ENCODE measurements around the gene EHBP1.

The EHBP1 gene

DNA sequence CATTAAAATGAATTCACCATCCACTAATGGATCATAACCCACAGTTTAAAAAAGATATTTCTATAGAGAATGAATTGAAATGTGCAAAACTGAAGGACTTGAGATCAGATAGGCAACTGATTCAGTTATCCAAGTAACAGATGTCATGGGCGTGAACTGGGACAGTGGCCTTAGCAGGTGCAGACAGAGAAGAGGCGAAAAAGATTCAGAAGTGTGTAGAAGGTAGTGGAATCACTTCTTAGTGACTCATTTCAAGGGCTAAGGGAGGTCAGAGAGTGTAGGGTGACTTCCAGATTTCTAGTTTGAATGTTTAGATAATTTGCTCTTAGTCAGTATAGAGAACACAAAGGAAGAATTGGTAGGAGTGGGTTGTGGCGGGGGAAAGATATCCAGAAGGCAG is 79.7 kb downstream of the EHBP1 start:
- no peak for DNase-seq (ENCODE audit: low read depth)

- DNase-seq (ENCODE audit: low read depth), result no peak
Observed at GRCh38 chr2:62785810-62786597, 80.5 kb downstream of the EHBP1 start.

GRCh38 chr2:62787386-62787785 is 81.9 kb downstream of the EHBP1 start:
- no peak for DNase-seq (ENCODE audit: low read depth)

GRCh38 chr2:62789518-62789917 is 84.0 kb downstream of the EHBP1 start:
- DNase-seq (ENCODE audit: low read depth), result no peak

DNA sequence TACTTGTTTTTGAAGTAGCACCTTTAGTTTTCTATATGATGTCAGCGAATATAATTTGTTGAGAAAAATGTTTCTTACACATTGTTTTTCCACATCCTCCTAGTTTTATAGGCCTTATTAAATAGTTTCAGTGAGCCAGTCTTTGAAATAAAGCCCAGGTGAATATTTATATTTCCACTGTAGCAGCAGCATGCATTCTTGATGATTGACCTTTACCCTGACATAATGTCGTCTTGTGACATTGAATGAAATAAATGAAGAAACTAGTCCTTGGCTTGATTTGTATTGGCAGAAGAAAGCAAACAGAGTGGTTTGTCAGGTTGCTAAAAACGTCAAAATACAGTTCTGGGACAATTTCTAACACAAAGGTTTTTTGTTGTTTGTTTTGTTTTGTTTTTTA is 84.4 kb downstream of the EHBP1 start:
- DNase-seq (ENCODE audit: low read depth), result no peak

GRCh38 chr2:62792408-62792807 is 86.9 kb downstream of the EHBP1 start:
- no peak for DNase-seq (ENCODE audit: low read depth)

DNA sequence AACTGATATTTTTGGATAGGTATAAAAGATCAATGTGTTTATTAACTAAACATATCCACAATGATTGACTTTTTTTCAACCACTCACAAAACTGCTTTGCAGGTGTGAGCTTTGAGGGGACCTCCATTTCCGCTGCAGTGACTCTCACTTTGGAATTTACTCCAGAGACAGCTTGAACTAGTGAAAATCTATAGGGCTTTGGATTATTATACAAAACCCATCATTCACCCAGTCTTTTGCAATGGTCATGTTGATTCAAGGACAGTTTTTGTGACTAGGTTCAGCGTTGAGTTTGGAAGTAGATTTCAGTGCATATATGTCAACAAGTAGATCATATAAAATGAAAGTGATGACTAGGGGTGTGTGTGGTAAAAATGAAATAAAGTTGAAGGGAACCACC is 87.7 kb downstream of the EHBP1 start:
- DNase-seq (ENCODE audit: low read depth), result no peak

DNA sequence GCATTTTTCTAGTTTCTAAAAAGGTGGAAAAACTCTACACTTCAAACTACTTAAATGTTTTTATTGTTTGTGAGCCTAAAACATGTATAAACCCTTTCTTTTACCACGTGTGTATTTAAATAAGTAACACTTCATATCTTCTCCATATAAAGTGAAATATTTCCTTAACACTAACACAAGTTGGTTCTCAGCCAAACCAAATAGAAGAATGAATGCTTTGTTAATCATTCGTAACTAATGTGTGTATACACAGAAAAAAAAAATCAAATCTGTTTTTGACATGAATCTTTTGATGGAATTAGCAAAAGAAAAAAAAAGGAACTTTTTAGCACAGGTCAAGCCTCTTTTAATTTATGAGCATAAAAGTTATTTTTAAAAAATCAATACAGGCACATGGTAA is 89.3 kb downstream of the EHBP1 start:
- DNase-seq (ENCODE audit: low read depth), result no peak

- DNase-seq (ENCODE audit: low read depth), result no peak
Observed at GRCh38 chr2:62795341-62795740, 89.8 kb downstream of the EHBP1 start.

GRCh38 chr2:62797107-62797506 is 91.6 kb downstream of the EHBP1 start:
- no peak for DNase-seq (ENCODE audit: low read depth)

GRCh38 chr2:62800618-62801017 is 95.1 kb downstream of the EHBP1 start:
- DNase-seq (ENCODE audit: low read depth), result no peak

- no peak for DNase-seq (ENCODE audit: low read depth)
Observed at GRCh38 chr2:62801110-62801509, 95.6 kb downstream of the EHBP1 start.

GRCh38 chr2:62801814-62802523 is 96.5 kb downstream of the EHBP1 start:
- no peak for DNase-seq (ENCODE audit: low read depth)

DNA sequence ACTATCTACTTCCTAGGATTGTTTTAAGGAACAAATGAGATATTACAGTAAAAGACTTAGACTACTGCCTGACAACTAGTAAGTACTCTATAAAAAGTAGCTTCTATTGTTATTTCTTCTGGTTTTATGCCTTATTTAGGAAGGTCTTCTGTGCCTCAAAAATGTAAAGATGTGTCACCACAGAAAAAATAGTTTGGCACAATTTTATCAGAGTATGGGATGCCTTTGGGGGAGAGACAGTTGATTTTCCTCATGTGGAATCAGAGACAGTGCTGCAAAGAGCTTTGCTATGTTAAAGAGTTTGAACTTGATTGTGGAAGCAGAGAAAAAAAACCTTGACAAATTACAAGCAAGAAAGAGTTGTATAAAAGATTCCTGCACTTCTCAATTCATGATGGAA is 98.4 kb downstream of the EHBP1 start:
- no peak for DNase-seq (ENCODE audit: low read depth)

DNA sequence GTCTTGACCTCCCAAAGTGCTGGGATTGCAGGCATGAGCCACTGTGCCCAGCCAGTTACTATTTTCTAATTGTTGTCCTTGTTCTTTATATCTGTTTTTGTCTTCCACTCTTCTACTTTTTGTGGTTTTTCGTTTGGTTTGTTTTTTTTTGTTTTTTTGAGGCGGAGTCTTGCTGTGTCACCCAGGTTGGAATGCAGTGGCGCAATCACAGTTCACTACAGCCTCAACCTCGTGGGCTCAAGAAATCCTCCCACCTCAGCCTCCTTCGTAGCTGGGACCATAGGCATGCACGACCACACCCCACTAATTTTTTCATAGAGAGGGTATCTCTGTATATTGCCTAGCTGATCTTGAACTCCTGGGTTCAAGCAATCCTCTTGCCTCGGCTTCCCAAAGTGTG is 100.7 kb downstream of the EHBP1 start:
- DNase-seq (ENCODE audit: low read depth), result no peak

DNA sequence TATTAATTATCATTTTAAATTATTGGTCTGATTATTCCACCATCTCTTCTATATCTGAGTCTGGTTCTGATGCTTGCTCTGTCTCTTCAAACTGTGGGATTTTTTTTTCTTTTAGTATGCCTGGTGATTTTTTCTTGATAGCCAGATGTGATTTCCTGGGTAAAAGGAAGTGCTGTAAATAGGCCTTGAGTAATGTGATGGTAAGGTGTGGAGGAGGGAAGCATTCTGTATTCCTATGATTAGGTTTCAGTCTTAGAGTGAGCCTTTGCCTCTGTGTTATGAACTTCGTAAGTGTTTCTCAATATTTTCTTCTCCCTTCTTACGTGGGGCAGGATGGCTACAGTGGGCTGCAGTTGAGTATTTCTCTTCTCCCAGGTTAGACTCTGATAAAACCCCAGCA is 103.0 kb downstream of the EHBP1 start:
- no peak for DNase-seq (ENCODE audit: low read depth)

- DNase-seq (ENCODE audit: low read depth), result no peak
Observed at GRCh38 chr2:62811086-62811485, 105.6 kb downstream of the EHBP1 start.

- no peak for DNase-seq (ENCODE audit: low read depth)
Observed at GRCh38 chr2:62811972-62812371, 106.5 kb downstream of the EHBP1 start.

DNA sequence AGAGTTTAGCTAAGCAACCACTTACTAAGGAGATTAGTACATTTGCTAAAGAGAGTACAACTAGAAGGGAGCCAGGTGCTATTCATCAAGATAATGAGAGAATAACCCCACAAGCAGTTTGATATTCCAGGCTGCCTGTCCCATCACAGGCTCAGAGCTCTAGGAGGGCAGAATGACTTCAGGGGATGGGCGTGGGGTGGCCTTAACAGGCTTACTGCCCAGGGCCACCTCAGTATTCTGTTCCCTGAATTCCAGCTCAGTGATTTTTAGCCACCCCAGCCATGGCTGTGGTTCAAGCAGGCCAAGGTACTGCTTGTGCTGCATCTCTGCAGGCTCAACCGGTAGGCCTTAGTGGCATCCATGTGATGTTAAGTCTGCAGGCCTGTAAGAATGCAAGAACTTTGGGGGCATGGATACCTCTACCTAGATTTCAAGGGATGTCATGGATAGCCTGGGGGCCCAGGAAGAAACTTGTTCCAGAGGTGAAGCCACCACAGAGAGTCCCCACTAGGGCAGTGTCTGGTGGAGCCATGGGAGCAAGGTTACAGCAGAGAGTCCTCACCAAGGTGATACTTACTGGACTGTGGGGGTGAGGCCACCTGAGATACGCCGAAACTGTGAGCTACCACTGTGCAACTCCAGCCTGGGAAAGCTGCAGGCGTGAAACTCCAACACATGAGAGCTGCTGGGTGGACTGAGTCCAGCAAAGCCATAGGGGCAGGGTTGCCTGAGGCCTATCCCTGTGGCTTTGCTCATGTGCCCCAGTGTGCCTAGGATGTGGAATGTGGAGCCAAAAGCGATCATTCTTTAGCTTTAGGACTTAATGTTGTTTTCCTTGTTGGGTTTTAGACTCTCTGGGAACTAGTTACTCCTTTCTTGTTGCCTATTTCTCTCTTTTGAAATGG is 107.7 kb downstream of the EHBP1 start:
- DNase-seq (ENCODE audit: low read depth), result no peak

- peak; percentile 77 for DNase-seq (ENCODE audit: low read depth)
Observed at GRCh38 chr2:62814123-62814522, 108.6 kb downstream of the EHBP1 start.

DNA sequence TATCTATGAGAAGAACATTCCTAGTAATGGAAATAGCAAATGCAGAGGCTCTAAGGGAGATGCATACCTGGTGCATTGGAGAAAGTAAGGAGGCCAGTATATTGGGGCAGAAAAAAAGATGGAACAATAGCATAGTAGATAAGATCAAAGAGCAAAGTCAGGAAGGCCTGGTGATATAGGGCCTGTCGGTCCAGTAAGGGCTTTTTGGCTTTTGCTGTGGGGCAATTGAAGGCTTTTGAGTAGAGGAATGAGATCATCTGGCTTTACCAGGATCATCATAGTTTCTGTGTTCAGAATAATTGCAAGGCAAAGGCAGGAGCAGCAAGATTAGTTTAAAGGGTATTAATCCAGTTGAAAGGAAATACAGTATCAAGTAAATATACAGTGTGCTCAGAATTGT is 111.8 kb downstream of the EHBP1 start:
- no peak for DNase-seq (ENCODE audit: low read depth)

DNA sequence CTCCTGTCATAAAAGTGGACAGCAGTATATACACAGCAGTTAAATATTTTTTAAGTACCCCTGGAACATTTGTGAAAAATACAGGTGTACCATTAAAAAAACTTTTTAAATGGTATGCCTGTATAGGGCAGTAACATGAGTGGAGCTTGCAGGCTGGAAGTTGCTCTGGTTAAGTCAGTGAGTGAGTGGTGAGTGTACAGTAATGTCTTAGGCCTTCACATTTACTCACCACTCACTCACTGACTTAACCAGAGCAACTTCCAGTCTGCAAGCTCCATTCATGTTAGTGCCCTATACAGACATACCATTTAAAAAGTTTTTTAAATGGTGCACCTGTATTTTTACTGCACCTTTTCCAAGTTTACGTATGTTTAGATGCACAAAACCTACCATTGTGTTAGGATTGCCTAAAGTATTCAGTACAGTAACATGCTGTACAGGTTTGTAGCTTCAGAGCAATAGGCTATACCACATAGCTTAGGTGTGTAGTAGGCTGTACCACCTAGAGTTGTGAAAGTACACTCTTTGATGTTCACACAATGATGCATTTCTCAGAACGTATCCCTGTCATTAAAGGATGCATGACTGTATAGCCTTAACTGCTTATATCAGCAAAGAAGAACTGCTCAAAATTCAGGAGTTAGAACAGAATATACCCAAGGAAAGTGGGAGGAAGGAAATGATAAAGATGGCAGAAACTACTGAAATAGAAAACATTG is 112.6 kb downstream of the EHBP1 start:
- no peak for DNase-seq (ENCODE audit: low read depth)
